Lower leg skin (tissue), 3 donors: ENCODE data around the gene EIF2B4.

ENCODE experiments used
- POLR2A ChIP-seq, 2 donors: fragments of 450-650 bp; IDR thresholded peaks; one replicate each; pipeline ENCODE4 v1.6.1; 2016 to 2017; ENCODE audit warnings: antibody characterized with exemption in 2 of 2, mild to moderate bottlenecking in 1 of 2, moderate library complexity in 1 of 2
- TF ChIP-seq, protein P1 (sequence below), 3 donors: fragments of 450-650 bp; IDR thresholded peaks; one replicate each; pipeline ENCODE4 v1.5.1; 2016; ENCODE audit warnings: antibody characterized with exemption in 3 of 3, mild to moderate bottlenecking in 3 of 3, moderate library complexity in 2 of 3

DNA sequence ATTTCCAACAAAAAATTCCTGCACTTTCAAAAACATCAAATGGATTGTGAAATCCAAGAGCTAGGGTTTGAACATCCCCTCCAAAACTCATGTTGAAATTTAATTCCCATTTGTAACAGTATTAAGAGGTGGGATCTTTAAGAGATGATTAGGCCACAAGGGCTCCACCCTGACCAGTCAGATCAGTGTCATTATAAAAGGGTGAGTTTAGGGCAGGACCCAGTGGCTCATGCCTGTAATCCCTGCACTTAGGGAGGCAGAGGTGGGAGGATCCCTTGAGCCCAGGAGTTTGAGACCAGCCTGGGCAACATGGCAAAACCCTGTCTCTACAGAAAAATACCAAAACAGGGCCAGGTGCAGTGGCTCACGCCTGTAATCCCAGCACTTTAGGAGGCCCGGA, 22.5 kb downstream of the EIF2B4 start:
- TF ChIP-seq POLR2A (IDR thresholded peaks at IDR 0.05) = no peak
- TF ChIP-seq, protein P1, sequence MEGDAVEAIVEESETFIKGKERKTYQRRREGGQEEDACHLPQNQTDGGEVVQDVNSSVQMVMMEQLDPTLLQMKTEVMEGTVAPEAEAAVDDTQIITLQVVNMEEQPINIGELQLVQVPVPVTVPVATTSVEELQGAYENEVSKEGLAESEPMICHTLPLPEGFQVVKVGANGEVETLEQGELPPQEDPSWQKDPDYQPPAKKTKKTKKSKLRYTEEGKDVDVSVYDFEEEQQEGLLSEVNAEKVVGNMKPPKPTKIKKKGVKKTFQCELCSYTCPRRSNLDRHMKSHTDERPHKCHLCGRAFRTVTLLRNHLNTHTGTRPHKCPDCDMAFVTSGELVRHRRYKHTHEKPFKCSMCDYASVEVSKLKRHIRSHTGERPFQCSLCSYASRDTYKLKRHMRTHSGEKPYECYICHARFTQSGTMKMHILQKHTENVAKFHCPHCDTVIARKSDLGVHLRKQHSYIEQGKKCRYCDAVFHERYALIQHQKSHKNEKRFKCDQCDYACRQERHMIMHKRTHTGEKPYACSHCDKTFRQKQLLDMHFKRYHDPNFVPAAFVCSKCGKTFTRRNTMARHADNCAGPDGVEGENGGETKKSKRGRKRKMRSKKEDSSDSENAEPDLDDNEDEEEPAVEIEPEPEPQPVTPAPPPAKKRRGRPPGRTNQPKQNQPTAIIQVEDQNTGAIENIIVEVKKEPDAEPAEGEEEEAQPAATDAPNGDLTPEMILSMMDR (IDR thresholded peaks at IDR 0.05) = no peak
